Iris pigment epithelial cell (primary cell): ENCODE measurements around the gene HK1.
"Not testable (repeated sequence)": the region's sequence is repeated elsewhere in the genome, so short reads cannot be mapped to it uniquely, and the experiment has no call there.

Source experiments
- DNase-seq: peaks from one replicate; pipeline ENCODE4 v3.0.0-alpha.2; 2011; ENCODE audit warnings: low read depth

The HK1 gene

DNA sequence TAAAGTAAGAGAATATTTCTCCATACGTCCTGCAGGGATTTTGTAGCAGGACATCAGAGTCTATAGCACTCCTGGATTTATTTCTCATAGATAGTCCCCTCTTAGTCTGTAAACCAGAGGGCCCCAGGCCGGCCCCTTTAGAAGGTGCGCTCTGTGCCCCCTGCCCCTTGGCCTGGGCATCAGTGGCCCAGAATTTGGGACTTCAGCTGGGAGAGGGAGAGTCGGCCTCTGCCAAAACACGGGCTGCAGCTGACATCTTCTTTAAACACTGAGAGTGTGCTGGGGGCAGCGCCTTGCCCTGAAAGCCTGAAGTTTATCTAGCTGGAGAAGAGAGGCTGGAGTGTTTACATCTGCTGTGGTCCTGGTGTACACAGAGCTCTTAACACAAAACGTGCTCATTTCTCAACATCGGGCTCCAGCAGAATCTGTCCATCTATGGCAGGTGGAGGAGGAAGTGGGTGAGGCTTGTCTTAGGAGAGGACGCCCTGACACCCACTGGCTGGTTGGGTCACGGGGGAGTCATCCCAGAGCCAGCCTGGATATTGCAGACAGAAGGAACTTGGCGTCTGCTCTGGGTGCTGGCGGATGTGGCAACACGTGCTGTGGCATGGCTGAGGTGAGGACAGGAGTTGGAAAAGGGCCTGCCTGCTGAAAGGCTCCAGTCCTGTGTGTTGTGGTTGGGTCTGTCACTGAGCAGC lies 143.5 kb downstream of the HK1 start:
- no peak for DNase-seq

GRCh38 chr10:69422676-69423075 lies 144.4 kb downstream of the HK1 start:
- DNase-seq: no peak

DNA sequence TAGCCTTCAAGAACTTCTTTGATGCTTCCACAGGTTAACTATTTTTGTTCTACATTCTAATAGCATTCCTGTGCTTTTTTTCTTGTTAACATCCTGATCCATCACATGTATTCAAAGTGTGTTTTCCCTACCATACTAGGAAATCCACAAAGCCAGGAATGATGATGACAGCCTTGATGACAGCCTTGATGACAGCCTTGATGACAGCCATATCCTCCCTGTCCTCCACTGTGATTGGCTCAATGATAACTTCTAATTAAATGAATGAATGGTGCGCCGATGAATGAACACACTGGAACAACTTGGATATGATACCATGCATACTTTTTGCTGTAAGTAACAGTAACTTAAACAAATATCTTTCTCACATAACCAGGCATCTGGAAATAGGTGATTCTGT lies 146.7 kb downstream of the HK1 start:
- DNase-seq: no peak

- DNase-seq: no peak
Observed at GRCh38 chr10:69425511-69426298, 147.4 kb downstream of the HK1 start.

DNA sequence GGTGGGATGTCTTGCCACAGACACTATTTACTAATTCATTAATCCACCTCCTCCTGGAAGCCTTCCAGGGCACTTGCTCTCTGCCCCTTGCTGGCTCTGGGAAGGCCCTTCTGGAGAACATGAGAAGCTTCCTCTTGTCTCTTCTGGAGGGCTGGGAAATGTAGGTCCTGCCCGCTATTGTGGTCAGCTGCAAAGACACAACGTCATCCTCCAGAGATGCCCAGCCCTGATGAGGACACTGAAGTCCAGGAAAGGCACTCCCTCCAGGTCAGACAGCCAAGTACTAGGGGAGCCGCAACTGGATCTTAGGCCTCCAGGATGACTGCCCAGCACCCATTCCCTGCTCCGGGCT lies 148.1 kb downstream of the HK1 start:
- no peak for DNase-seq

DNA sequence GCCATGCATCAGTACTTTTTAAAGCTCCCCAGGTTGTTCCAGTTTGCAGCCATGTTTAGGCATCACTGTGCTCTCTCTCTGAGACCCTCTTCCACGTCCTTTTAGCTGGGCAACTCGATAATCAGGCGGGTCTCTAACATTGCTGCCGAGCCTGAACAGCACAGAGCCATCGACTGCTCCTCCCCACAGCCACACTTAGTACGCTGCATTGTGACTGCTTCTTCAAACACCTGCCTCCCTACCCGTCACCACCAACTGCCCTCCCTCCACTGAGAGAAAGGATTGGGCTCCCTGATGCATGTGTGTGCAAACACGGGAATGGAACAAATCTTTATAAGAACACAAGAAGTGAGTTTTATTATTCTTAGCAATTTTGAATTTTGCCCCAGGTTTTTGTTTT lies 149.9 kb downstream of the HK1 start:
- DNase-seq: no peak

- no peak for DNase-seq
Observed at GRCh38 chr10:69434169-69434568, 155.9 kb downstream of the HK1 start.

- no peak for DNase-seq
Observed at GRCh38 chr10:69434926-69435325, 156.6 kb downstream of the HK1 start.

DNA sequence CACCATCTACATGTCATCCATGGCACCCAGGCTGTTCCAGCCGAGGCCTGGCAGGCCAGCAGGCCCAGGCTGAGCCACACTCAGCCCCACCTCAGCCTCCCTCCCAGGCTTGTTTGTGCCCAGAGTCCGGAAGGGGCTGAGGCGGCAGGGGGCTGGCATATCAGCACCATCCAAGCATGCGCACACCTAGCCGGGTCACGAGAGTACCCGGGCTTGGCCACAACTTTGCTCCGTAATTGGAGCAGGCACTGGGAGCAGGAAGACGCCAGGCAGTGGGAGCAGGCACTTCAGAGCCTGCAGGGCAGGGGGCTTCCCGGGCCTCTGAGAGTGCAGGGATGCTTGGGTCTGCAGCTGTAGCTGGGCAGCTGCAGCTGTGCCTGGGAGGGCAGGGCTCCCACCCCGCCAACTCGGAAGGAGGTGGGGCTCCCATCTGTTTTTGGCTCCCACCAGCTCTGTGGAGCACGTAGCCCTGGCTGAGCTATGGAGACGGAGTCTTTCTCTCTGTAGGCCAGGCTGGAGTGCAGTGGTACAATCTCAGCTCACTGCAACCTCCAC lies 157.7 kb downstream of the HK1 start:
- no peak for DNase-seq

GRCh38 chr10:69437321-69438259 lies 159.3 kb downstream of the HK1 start:
- DNase-seq: no peak

GRCh38 chr10:69438536-69439349 lies 160.4 kb downstream of the HK1 start:
- DNase-seq: peak; percentile 47

DNA sequence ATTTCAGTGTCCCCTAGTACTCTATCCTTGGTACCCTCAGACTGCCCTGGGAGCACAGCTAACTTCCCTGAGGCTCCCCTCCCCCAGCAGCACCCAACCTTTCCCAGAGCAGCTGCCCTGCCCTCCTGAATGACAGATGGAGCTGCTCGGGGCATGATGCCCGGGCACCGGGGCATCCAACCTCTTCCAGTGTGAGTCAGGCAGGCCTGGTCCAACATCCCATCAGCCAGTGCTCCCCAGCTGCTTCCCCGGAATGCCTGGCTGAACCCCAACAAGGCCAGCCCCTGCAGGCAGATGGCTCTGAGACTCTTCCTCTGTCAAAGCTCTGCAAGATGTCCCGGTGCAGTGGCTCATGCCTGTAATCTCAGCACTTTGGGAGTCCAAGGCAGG lies 161.0 kb downstream of the HK1 start:
- DNase-seq: no peak

GRCh38 chr10:69439813-69440506 lies 161.7 kb downstream of the HK1 start:
- peak; percentile 84 for DNase-seq

DNA sequence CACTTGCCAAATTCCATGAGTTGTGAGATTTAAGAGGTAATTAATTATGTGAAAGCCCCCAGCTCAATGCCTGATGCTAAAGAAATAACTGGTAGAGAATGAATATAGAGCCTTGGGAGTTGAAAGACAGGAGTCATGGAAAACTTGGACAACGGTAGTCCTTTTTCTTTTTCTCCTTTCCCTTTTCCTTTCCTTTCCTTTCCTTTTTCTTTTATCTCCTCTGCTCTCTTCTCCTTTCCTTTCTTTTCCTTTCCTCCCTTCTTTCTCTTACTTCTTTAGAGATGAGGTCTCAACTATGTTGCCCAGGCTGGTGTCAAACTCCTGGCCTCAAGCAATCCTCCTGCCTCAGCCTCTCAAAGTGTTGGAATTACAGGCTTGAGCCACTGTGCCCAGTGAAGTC lies 165.1 kb downstream of the HK1 start:
- no peak for DNase-seq

DNA sequence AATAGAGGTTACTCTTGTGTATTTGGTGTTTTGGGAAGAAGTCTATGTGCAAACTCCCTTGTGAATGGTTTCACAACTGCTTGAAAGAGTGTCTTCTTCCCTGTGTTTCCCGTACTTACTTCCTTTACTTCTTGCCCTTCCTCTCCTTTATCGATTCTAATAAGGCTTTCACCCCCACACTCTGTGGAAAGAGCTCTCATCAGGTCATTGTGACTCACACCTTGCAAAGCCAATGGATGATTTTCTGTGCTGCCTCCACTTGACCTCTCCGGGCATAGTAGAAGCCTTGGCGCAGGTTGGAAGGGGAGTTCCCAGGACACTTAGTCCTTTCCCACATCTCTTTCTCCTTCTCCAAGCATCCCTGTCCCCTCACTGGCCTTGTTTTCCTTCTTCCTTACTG lies 166.7 kb downstream of the HK1 start:
- DNase-seq: peak; percentile 63

- peak; percentile 48 for DNase-seq
Observed at GRCh38 chr10:69446229-69446628, 167.9 kb downstream of the HK1 start.

DNA sequence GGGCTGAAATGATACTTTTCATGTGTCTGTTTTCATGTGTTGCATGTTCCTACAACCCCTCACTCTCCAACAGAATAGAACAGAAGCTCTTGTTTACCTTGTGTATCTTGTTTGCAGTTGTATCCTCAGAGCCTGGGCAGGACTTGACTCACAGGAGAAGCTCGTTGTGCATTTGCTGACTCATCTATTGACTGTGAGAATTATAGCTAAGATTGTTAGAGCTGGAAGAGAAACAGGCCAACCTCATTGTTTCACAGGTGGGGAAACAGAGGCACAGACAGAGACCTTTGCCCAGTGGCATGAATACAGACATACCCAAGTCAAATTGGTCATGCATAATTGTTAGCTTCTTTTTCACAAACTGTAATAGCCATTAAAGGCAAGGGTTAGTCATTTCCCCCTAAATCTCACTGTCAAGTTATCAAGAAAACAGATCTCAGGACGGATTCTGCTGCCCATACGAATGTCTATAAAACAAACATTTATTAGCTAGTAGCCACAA lies 168.4 kb downstream of the HK1 start:
- DNase-seq: peak; percentile 96

DNA sequence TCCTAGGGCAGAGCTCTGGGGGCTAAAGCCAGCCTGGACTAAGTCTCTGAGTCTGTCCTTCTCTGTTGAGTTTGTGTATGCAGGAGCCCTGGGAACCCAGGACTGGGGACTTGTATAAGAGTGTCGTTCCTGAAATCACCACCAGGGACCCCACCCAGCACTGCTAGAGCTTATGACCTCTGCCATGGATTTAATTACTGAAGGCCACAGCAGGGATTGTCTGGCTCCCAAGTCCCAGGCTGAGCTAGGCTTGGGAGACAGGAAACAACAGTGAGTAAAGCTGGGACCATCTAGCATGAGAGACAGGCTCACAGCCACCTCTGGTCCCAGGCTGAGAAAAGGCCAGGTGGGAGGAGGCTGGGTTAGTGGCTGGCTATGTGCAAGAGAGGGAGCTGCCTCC lies 171.5 kb downstream of the HK1 start:
- peak; percentile 55 for DNase-seq

DNA sequence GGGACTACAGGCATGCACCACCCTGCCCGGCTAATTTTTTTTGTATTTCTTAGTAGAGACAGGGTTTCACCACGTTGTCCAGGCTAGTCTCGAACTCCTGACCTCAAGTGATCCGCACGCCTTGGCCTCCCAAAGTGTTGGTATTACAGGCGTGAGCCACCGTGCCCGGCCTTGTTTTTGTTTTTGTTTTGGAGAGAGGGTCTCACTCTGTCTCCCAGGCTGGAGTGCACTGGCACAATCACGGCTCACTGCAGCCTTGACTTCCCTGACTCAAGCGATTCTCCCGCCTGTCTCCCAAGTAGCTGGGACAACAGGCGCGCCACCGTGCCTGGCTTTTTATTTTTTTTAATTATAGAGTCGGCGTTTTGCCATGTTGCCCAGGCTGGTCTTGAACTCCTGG lies 172.1 kb downstream of the HK1 start:
- DNase-seq: not testable (repeated sequence)

DNA sequence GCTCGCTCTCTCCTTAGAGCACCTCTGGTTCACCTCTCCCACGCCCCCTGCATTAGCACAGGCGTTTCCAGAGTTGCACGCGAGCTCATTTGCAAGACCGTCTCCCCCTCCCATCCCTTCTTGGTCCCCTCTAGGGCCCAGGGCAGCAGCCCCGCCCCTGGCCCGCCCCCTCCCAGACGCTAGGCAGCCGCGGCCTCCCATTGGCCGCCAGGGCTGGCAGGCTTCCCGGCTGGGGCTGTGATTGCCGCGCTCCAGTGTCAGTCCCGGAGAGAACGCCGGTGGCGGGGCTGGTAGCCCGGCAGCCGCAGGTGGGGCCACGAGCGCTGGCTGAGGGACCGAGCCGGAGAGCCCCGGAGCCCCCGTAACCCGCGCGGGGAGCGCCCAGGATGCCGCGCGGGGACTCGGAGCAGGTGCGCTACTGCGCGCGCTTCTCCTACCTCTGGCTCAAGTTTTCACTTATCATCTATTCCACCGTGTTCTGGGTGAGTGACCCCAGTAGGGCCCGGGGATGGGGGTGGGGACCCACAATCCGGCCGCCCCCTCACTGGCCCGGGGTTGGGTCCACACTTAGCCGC lies 173.0 kb downstream of the HK1 start, which contains the start of gene TSPAN15:
TSS of gene TSPAN15 (plus strand) at position 257 of the 575 bp plus-strand sequence. CDS start at position 387, 130 bp downstream.
- peak; percentile 70 for DNase-seq
